ENCODE results near the gene CAPN12. TPM values are rescaled to one million over a fixed set of nuclear protein-coding genes. Genes with fewer than 3 reads are reported as not detected.

The CAPN12 gene
- polyA plus RNA-seq, 1 donor (not counting 4 experiments of a cell fraction or from before 2014, with no cell fraction given): 5.6 TPM

GRCh38 chr19:38740932-38741331 is 3.3 kb downstream of the CAPN12 start:
- TF ChIP-seq CTCF (optimal IDR thresholded peaks at IDR 0.05 in 1 of 3, IDR thresholded peaks at IDR 0.05 in 1 of 3, conservative IDR thresholded peaks at IDR 0.05 in 1 of 3; ENCODE audit: extremely low read depth in 1 of 3, insufficient read depth in 2 of 3, low read length in 3 of 3) (no peak), EZH2 (IDR thresholded peaks at IDR 0.05; ENCODE audit: low read length) (no peak)
- H3K27me3 ChIP-seq (ENCODE audit: control insufficient read depth, extremely low read depth, insufficient read depth, low read length): no peaks in the 10 kb centered on the region
- H3K9ac ChIP-seq (ENCODE audit: control insufficient read depth, extremely low read depth, insufficient read depth, low read length): no peak overlapping the region
- no peaks in the 10 kb centered on the region for H3K9me1 ChIP-seq (ENCODE audit: control insufficient read depth, extremely low read depth, insufficient read depth, low read length)
- H4K20me1 ChIP-seq (ENCODE audit: control insufficient read depth, extremely low read depth, insufficient read depth, low read length): no peaks in the 10 kb centered on the region
- H3K4me2 ChIP-seq (ENCODE audit: control insufficient read depth, extremely low read depth, insufficient read depth, low read depth, low read length): no peak overlapping the region
- H2AFZ ChIP-seq (ENCODE audit: control insufficient read depth, low read length): no peak overlapping the region
- H3K36me3 ChIP-seq (ENCODE audit: control insufficient read depth in 2 of 2, extremely low read depth in 1 of 2, insufficient read depth in 2 of 2, low read length in 2 of 2): no peaks in the 10 kb centered on the region
- H3K4me3 ChIP-seq (ENCODE audit: control insufficient read depth in 2 of 3, extremely low read depth in 1 of 3, insufficient read depth in 2 of 3, low read depth in 1 of 3, low read length in 3 of 3): no peak overlapping the region
- no peak overlapping the region for H3K27ac ChIP-seq (ENCODE audit: control insufficient read depth, insufficient read depth, low read length)
- no peaks in the 10 kb centered on the region for H3K9me3 ChIP-seq (ENCODE audit: control insufficient read depth, low read depth, low read length)
- dilution Hi-C loops (cut with MboI; ENCODE audit: extremely low pct_ligation_motif_present, low sequenced_read_pairs): no loop called here
- H3K79me2 ChIP-seq (ENCODE audit: control insufficient read depth, insufficient read depth, low read length): no peaks in the 10 kb centered on the region
- FAIRE-seq: no peak
- no peak for DNase-seq (ENCODE audit: low read depth, low spot score)
- H3K4me1 ChIP-seq (ENCODE audit: control insufficient read depth, extremely low read depth, insufficient read depth, low read length): peaks cover 10% of the 10 kb centered on the region

- DNase-seq (ENCODE audit: low read depth, low spot score) (no peak), FAIRE-seq (no peak)
- H3K27ac ChIP-seq (ENCODE audit: control insufficient read depth, insufficient read depth, low read length): no peak overlapping the region
- dilution Hi-C loops (cut with MboI; ENCODE audit: extremely low pct_ligation_motif_present, low sequenced_read_pairs): no loop called here
- H3K36me3 ChIP-seq (ENCODE audit: control insufficient read depth in 2 of 2, extremely low read depth in 1 of 2, insufficient read depth in 2 of 2, low read length in 2 of 2): no peaks in the 10 kb centered on the region
- no peak overlapping the region for H3K4me3 ChIP-seq (ENCODE audit: control insufficient read depth in 2 of 3, extremely low read depth in 1 of 3, insufficient read depth in 2 of 3, low read depth in 1 of 3, low read length in 3 of 3)
- TF ChIP-seq EZH2 (IDR thresholded peaks at IDR 0.05; ENCODE audit: low read length) (no peak), CTCF (optimal IDR thresholded peaks at IDR 0.05 in 1 of 3, IDR thresholded peaks at IDR 0.05 in 1 of 3, conservative IDR thresholded peaks at IDR 0.05 in 1 of 3; ENCODE audit: extremely low read depth in 1 of 3, insufficient read depth in 2 of 3, low read length in 3 of 3) (no peak)
- peaks cover 10% of the 10 kb centered on the region for H3K4me1 ChIP-seq (ENCODE audit: control insufficient read depth, extremely low read depth, insufficient read depth, low read length)
- no peak overlapping the region for H3K9ac ChIP-seq (ENCODE audit: control insufficient read depth, extremely low read depth, insufficient read depth, low read length)
- H3K4me2 ChIP-seq (ENCODE audit: control insufficient read depth, extremely low read depth, insufficient read depth, low read depth, low read length): no peak overlapping the region
- H3K9me3 ChIP-seq (ENCODE audit: control insufficient read depth, low read depth, low read length): no peaks in the 10 kb centered on the region
- H3K27me3 ChIP-seq (ENCODE audit: control insufficient read depth, extremely low read depth, insufficient read depth, low read length): no peaks in the 10 kb centered on the region
- no peaks in the 10 kb centered on the region for H3K79me2 ChIP-seq (ENCODE audit: control insufficient read depth, insufficient read depth, low read length)
- no peaks in the 10 kb centered on the region for H4K20me1 ChIP-seq (ENCODE audit: control insufficient read depth, extremely low read depth, insufficient read depth, low read length)
- no peaks in the 10 kb centered on the region for H3K9me1 ChIP-seq (ENCODE audit: control insufficient read depth, extremely low read depth, insufficient read depth, low read length)
- no peak overlapping the region for H2AFZ ChIP-seq (ENCODE audit: control insufficient read depth, low read length)
Observed at GRCh38 chr19:38740257-38740592, 4.0 kb downstream of the CAPN12 start.
